ENCODE data around the gene RPS3A. TPM values are rescaled to one million over a fixed set of nuclear protein-coding genes. Genes with fewer than 3 reads are reported as not detected.
A peak's percentile ranks its signal among the peaks of the same experiment; 100 is the strongest.

RPS3A gene
- total and polyA plus RNA-seq, 4 donors, result 337 to 1,043 (median 588) TPM

- Histone ChIP-seq H3K9ac (ENCODE audit: low read depth in 1 of 2, low read length in 2 of 2) (no peak overlapping the region), H3K27me3 (ENCODE audit: control insufficient read depth in 4 of 4, insufficient read depth in 4 of 4, low read length in 3 of 4) (no peaks in the 10 kb centered on the region), H3K4me3 (ENCODE audit: low read depth in 1 of 3, low read length in 3 of 3) (no peak overlapping the region), H3K36me3 (ENCODE audit: control insufficient read depth in 4 of 4, insufficient read depth in 3 of 4, low read depth in 1 of 4, low read length in 3 of 4) (peaks cover 0 to 16% (median 13%) of the 10 kb centered on the region in 4 donors), H3K27ac (ENCODE audit: low read depth in 1 of 2, low read length in 2 of 2) (no peak overlapping the region), H3K9me3 (ENCODE audit: control insufficient read depth in 4 of 4, low read length in 3 of 4) (no peaks in the 10 kb centered on the region), H3K4me1 (ENCODE audit: control insufficient read depth in 4 of 4, insufficient read depth in 4 of 4, low read length in 3 of 4) (peaks cover 0 to 24% (median 8%) of the 10 kb centered on the region in 4 donors)
- no peak for DNase-seq (ENCODE audit: low spot score)
- 93% methylated on average over 3 of the region's 3 CpGs for WGBS
- TF ChIP-seq NR2F2 (IDR thresholded peaks at IDR 0.05), result no peak
- no peak for TF ChIP-seq GABPA (IDR thresholded peaks at IDR 0.05 in 1 of 2, conservative IDR thresholded peaks at IDR 0.05 in 1 of 2)
- TF ChIP-seq JUND (IDR thresholded peaks at IDR 0.05), result no peak
- TF ChIP-seq HNF4A (conservative IDR thresholded peaks at IDR 0.05), result no peak
- no peak for TF ChIP-seq ATF3 (IDR thresholded peaks at IDR 0.05)
- TF ChIP-seq REST (IDR thresholded peaks at IDR 0.05), result no peak
- no peak for TF ChIP-seq RXRA (IDR thresholded peaks at IDR 0.05)
- TF ChIP-seq CTCF (IDR thresholded peaks at IDR 0.05; ENCODE audit: low read depth, low read length, missing input control), result no peak
- TF ChIP-seq FOXA1 (IDR thresholded peaks at IDR 0.05), result no peak
- no peak for TF ChIP-seq MAX (IDR thresholded peaks at IDR 0.05)
- no peak for TF ChIP-seq SP1 (IDR thresholded peaks at IDR 0.05)
- no peak for TF ChIP-seq ZBTB33 (IDR thresholded peaks at IDR 0.05)
- TF ChIP-seq EGR1 (IDR thresholded peaks at IDR 0.05; ENCODE audit: low read depth in 2 of 2), result no peak
- no peak for TF ChIP-seq YY1 (IDR thresholded peaks at IDR 0.05)
- no peak for TF ChIP-seq RAD21 (IDR thresholded peaks at IDR 0.05)
- TF ChIP-seq TAF1 (conservative IDR thresholded peaks at IDR 0.05), result no peak
These were observed 1.7 kb upstream of the RPS3A start for GRCh38 chr4:151097759-151098158.

GRCh38 chr4:151098979-151099228, 524 bp upstream of the RPS3A start:
- Histone ChIP-seq H3K4me1 (ENCODE audit: control insufficient read depth in 4 of 4, insufficient read depth in 4 of 4, low read length in 3 of 4) (peaks cover 0 to 24% (median 8%) of the 10 kb centered on the region in 4 donors), H3K9me3 (ENCODE audit: control insufficient read depth in 4 of 4, low read length in 3 of 4) (no peaks in the 10 kb centered on the region), H3K9ac (ENCODE audit: low read depth in 1 of 2, low read length in 2 of 2) (peak overlapping the region; percentile 79 to 88), H3K4me3 (ENCODE audit: low read depth in 1 of 3, low read length in 3 of 3) (peak overlapping the region; percentile 47 to 74 (median 59)), H3K27me3 (ENCODE audit: control insufficient read depth in 4 of 4, insufficient read depth in 4 of 4, low read length in 3 of 4) (no peaks in the 10 kb centered on the region), H3K36me3 (ENCODE audit: control insufficient read depth in 4 of 4, insufficient read depth in 3 of 4, low read depth in 1 of 4, low read length in 3 of 4) (peaks cover 2 to 28% (median 24%) of the 10 kb centered on the region in 4 donors), H3K27ac (ENCODE audit: low read depth in 1 of 2, low read length in 2 of 2) (peak overlapping the region; percentile 25 to 27)
- WGBS, result 22% methylated on average over 8 of the region's 8 CpGs
- DNase-seq (ENCODE audit: low spot score), result no peak
- TF ChIP-seq FOXA1 (IDR thresholded peaks at IDR 0.05) (no peak), FOXA2 (IDR thresholded peaks at IDR 0.05) (no peak)
